D721Med (cell line): ENCODE data around the gene BAHCC1.

Experiments used
- DNase-seq: peaks from one replicate; pipeline ENCODE4 v3.0.0; 2011; ENCODE audit warnings: low spot score; ENCODE audit not compliant: insufficient read length
- FAIRE-seq: peaks from 2 replicates; lab custom pipeline; 2011; peaks lifted over from hg19 to GRCh38; lab: Jason Lieb, UNC
- TF ChIP-seq, protein P1 (sequence below): IDR thresholded peaks from 2 replicates; pipeline ENCODE4 v1.5.1; 2012; ENCODE audit warnings: mild to moderate bottlenecking, control low read depth; ENCODE audit not compliant: insufficient read depth; ENCODE audit errors: missing control alignments

The BAHCC1 gene

DNA sequence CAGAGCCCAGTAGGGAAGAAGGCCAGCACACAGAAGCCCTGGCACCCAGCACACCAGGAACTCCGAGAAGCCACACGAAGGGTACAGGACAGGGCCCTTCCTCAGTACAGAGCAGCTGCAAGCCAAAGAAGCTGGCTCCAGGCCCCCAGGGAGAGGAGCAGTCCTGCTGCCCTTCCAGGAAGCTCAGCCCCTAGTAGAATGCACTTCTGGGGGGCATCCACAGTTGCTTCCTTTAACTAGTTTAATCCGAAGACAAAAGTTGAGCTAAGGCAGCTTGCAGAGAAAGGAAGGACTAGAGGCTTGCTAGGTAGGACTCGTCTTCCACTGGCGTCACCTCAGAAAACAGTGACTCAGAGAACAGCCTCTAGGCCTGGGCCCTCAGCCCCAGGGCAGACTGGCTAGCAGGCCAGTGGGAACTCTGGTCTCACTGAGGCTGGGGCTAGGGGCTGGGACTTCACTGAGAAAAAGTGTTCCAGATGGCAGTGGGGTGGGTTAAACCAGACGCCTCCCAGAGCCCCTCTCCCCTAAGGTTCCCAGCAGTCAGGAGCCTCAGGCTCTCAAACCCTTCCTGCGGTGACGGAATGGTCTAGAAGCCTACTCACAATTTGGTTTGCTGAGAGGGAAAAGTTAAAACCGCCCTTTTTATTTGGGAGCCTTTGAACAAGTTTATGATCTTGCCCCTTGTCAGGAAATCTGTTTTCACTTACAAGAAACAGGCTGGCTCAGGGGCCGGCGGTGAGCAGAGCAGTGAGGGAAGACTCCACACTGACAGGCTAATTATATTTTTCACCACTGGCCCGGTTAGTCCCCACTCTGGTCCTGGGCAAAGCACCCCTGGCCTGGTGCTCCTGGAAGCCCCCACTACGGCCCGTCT lies 75.9 kb downstream of the BAHCC1 start:
- TF ChIP-seq, protein P1, sequence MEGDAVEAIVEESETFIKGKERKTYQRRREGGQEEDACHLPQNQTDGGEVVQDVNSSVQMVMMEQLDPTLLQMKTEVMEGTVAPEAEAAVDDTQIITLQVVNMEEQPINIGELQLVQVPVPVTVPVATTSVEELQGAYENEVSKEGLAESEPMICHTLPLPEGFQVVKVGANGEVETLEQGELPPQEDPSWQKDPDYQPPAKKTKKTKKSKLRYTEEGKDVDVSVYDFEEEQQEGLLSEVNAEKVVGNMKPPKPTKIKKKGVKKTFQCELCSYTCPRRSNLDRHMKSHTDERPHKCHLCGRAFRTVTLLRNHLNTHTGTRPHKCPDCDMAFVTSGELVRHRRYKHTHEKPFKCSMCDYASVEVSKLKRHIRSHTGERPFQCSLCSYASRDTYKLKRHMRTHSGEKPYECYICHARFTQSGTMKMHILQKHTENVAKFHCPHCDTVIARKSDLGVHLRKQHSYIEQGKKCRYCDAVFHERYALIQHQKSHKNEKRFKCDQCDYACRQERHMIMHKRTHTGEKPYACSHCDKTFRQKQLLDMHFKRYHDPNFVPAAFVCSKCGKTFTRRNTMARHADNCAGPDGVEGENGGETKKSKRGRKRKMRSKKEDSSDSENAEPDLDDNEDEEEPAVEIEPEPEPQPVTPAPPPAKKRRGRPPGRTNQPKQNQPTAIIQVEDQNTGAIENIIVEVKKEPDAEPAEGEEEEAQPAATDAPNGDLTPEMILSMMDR = no peak
- FAIRE-seq = no peak
- no peak for DNase-seq

DNA sequence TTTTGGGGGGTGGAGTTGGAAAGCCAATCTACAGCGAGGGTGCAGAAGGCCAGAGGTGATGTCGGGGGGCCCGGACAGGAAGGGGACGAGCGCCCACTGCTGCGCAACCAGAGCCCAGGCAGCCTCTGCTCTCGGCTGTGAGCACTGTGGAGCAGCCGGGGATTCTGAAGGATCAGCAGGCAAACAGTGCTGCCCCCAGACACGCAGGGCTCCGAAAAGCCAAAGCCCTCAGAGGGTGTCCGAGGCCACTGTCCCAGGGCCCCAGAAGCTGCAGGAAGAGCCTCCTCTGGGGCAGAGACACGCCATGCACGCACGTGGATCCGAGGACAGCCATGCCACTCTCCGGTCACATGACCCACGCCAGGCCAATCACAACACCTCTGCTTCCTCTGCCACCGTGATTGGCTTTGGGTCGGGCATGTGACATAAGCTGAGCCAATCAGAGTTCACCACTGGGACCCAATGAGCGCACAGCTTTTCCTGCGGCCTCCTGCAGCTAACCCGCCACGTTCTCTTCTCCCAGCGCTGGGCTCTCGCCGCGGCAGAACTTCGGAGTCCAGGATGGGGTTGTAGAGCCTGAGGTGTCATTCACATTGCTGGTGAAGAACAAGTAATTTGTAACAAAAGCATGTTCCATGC lies 76.7 kb downstream of the BAHCC1 start:
- TF ChIP-seq, protein P1 = no peak
- DNase-seq (no peak), FAIRE-seq (no peak)

DNA sequence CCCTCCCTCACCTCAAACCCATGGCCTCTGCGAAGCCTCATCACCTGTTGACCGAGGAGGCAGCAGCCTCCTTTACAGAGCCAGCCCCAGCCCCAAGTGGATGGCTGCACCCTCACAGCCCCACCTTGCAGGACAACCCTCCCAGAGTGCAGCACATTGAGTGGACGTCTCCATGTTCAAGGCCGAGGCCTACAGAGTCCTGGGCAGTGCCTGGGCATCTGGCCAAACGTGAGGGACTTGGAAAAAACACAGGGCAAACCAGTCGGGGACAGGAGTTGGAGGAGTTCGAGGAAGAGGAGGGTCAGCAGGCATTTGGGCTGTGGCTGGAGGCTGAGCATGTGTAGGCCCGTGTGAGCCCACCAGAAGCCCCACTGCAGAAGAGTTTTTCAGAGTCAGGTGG lies 77.8 kb downstream of the BAHCC1 start:
- TF ChIP-seq, protein P1 = no peak
- FAIRE-seq = no peak

DNA sequence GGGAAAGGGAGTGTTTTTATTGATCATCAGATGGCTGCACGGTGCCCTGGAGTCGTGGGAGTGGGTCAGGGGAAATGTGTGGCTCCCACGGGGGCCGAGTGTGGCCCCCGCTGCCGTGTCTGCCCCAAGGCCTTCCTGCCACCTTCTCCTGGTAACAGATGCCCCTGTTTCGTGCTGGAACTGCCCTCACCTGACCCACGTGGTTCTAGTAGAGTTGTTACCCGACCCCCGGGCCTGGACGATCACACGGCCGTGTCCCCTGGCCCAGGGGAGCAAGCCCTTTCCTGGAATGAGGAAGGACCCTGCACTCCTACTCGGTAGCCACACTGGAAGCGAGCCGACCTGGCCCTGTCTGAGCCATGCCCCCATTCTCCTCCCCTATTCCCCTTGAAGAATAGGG lies 79.7 kb downstream of the BAHCC1 start:
- DNase-seq (no peak), FAIRE-seq (no peak)
- TF ChIP-seq, protein P1 = no peak

More for the DNA sequence above, 77.8 kb downstream of the BAHCC1 start:
- DNase-seq = no peak

DNA sequence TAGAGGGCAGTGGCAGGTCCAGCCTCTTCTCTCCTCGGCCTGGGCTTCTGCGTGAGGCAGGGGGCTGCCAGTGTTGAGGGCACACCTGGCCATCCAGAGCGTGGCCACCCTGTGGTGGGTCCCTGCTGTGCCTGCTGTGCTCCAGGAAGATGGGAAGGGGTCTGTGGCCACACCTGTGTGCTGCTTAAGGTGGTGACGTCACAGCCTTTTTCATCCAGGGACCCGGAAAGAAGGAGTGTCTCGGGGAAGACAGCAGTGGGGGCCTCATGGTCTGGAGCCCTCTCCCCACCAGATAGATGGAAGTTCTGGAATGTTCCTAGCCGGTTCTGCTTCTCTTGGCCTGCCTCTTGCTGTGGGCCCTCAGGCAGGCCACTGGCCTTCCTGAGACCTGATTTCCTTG lies 80.8 kb downstream of the BAHCC1 start:
- TF ChIP-seq, protein P1 = no peak
- FAIRE-seq (no peak), DNase-seq (no peak)

DNA sequence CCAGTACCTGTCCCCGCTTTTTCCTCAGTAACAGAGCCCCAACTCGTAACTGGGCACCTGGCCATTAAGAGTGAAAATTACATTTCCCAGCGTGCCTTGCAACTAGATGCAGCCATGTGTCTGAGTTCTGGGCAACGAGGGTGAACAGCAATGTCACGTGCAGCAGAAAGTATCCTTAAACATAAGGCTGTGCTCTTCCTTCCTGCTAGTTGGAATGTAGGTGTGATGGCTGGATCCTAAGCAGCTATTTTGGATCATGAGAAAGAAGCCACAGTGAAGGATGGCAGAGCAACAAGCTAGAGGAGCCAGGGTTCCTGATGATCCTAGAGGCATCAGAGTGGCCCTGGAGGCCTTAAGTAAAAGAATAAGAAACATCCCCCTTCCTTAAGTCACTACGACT lies 81.4 kb downstream of the BAHCC1 start:
- TF ChIP-seq, protein P1 = no peak
- FAIRE-seq = no peak
- no peak for DNase-seq

DNA sequence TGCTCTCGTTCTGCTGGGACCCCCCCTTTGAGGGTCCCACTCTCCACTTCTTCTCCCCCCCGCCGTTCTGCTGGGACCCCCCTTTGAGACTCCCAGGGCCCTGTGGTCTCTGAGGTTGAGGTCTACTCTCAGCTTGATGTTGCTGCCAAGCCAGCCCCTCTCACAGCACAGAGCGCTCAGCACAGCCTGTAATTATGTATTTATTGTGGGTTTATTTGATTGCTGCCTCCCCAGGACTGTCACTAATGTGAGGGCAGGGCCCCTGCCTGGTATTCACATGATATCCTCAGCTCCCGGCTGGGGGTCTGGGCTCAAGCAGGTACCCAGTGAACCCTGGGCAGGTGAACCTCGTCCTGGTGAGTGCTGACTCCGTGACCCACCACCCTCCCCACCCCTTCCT lies 81.9 kb downstream of the BAHCC1 start:
- TF ChIP-seq, protein P1 = no peak
- FAIRE-seq (no peak), DNase-seq (no peak)
